ENCODE results near the gene BICC1.
"Not testable (repeated sequence)": the region's sequence is repeated elsewhere in the genome, so short reads cannot be mapped to it uniquely, and the experiment has no call there.

The BICC1 gene

GRCh38 chr10:58853668-58854067 lies 341.0 kb downstream of the BICC1 start:
- DNase-seq (ENCODE audit: low read depth in 2 of 2, low spot score in 1 of 2), result no peak

DNA sequence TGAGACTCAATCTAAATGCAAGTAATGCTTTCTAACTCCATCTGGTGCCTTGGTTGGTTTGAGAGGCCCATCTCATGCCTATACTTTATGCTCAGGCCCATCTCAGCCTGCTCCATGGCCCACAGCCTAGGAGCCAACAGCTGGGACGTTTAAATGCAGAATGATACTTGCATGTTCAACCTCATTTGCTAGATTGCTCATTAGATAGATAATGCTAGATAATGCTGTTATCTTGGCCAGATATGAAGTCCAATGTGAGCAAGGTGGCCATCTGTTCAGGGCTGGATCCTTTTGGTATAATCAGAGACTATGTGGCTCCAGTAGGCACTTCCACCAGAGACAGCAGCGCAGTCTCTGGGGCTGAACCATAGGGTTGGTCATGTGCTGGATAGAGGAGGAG lies 342.1 kb downstream of the BICC1 start:
- DNase-seq (ENCODE audit: low read depth in 2 of 2, low spot score in 1 of 2), result no peak

DNA sequence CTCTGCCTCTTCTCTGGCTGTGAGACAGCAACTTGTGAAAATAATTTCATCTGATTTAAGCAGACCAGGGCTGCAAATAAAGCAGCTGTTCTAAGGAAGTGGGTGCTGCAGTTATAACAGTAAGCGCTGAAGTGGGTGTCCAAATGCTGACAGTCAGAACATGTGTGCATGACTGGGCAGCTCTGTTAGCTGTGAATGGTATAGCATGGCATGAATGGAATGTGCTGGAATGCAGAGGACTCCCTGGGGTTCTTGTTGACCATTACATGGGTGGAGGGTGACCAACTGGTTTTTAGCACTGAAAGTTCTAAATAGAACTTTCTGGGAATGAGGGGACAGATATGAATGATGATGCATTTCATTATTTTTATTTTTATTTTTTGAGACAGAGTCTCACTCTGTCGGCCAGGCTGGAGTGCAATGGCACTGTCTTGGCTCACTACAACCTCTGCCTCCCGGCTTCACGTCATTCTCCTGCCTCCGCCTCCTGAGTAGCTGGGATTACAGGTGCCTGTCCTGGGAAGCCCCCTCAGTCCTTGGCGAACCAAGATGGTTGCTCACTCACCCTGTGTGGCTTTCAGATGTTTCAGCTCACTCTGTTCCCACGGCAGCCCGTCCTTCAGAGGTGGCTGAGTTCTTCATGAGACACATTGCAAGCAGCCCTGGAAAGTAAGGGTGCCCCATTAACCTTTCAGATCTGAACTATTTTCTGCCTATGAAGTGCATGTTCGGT lies 344.0 kb downstream of the BICC1 start:
- no peak for DNase-seq (ENCODE audit: low read depth in 2 of 2, low spot score in 1 of 2)

GRCh38 chr10:58857251-58857805 lies 344.7 kb downstream of the BICC1 start:
- no peak for DNase-seq (ENCODE audit: low read depth in 2 of 2, low spot score in 1 of 2)

DNA sequence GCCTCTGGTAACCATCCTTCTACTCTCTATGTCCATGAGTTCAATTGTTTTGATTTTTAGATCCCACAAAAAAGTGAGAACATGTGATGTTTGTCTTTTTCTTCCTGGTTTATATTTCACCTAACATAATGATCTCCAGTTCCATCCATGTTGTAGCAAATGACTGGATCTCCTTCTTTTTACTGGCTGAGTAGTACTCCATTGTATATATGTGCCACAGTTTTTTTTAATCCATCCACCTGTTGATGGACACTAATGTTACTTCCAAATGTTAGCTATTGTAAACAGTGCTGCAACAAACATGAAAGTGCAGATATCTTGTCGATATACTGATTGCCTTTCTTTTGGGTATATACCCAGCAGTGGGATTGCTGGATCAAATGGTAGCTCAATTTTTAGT lies 345.5 kb downstream of the BICC1 start:
- not testable (repeated sequence) for DNase-seq (ENCODE audit: low read depth in 2 of 2, low spot score in 1 of 2)

DNA sequence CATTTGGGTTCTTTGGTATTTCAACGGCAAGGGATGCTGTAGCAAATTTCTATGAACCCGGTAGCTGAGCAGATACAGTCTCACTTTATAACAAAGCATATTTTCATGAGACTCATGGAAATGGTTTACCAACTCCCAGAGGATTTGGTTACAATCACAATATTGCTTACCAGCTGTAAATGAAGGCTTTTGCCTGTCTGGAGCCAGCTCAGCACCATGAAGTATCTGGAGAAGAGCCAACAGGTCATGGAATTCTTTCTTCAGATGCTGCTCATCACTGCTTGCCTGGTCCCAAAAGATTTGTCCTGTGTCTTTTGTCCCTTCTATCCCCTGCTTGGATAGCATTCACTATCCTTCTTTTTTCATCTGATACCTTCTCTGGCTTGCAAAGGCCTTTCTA lies 346.9 kb downstream of the BICC1 start:
- no peak for DNase-seq (ENCODE audit: low read depth in 2 of 2, low spot score in 1 of 2)

DNA sequence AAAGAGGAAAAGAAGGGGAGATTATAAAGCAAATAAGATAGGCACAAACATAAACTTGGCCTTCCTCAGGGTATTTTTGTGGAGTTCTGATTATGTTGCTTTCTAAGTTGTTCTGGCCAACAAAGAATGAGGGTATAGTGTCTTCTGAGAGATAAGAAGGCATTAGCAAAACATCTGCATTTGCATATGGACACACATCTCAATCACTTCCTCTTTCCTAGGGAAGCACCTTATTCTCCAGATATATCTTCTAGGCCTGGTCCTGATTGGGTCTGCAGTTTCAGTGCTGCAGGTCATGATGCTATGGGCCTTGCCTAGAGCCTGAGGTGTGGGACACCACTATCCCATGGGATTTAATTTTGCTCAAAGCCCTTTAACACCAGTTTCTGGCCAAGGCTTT lies 355.0 kb downstream of the BICC1 start:
- no peak for DNase-seq (ENCODE audit: low read depth in 2 of 2, low spot score in 1 of 2)

- DNase-seq (ENCODE audit: low read depth in 2 of 2, low spot score in 1 of 2), result no peak
Measured at GRCh38 chr10:58868736-58869435, 356.2 kb downstream of the BICC1 start.

- DNase-seq (ENCODE audit: low read depth in 2 of 2, low spot score in 1 of 2), result no peak
Measured at GRCh38 chr10:58870070-58870469, 357.4 kb downstream of the BICC1 start.

GRCh38 chr10:58873161-58873560 lies 360.5 kb downstream of the BICC1 start:
- no peak for DNase-seq (ENCODE audit: low read depth in 2 of 2, low spot score in 1 of 2)
